ENCODE measurements around the gene PROSER2.

Gene PROSER2, protein sequence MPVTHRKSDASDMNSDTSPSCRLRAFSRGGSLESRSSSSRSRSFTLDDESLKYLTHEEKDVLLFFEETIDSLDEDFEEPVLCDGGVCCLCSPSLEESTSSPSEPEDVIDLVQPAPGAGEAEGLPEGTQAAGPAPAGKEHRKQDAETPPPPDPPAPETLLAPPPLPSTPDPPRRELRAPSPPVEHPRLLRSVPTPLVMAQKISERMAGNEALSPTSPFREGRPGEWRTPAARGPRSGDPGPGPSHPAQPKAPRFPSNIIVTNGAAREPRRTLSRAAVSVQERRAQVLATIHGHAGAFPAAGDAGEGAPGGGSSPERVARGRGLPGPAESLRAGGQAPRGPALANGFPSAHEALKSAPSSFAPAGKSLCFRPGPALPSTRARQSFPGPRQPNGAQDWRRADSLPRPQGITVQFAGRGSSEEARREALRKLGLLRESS

DNA sequence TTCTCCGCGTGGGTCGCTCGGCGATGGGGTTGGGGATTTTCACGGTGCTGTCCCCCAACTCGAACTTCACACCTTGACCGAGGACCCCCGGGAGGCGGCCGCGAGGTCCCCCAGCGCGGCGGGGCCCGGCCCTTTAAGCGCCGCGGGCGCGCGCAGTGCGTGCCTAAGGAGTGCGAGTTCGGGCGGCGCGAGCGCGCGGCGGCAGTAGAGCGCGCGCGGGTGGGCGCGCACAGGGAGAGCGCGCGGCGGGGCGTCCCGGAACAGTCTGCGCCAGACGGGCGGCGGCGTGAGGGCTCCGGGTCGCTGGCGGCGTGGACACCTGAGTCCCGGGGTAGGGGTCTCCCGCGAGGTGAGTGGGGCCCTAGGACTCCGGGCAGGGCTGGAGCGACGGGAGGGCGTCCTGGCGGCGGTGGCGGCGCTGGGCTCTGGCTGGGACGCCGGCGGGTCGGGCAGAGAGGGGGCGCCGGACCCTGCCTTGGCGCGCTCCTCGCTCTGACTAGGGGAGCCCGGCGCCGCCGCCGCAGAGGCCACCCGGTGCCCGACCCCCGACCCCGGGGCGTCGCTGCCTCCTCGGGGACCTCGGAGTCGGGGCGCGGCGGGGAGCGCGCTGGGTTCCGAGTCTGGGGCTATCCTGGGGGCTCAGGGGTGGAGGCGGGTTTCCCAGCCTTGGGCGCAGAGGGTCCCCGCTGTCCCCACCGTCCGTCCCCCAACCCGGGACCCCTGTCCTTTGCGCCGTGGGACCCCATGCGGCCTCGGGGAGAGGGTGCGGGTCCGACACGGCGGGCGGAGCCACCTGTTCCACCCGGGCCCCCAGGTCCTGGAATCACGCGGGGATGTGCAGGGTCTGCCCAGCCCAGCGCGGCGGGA, at the start of gene PROSER2:
Gene PROSER2, plus strand, starts transcription at position 235 of the 867 bp plus-strand sequence. CDS start 28,722 bp downstream, outside the sequence.
- DNase-seq (ENCODE audit: low read depth in 2 of 2) = no peak

DNA sequence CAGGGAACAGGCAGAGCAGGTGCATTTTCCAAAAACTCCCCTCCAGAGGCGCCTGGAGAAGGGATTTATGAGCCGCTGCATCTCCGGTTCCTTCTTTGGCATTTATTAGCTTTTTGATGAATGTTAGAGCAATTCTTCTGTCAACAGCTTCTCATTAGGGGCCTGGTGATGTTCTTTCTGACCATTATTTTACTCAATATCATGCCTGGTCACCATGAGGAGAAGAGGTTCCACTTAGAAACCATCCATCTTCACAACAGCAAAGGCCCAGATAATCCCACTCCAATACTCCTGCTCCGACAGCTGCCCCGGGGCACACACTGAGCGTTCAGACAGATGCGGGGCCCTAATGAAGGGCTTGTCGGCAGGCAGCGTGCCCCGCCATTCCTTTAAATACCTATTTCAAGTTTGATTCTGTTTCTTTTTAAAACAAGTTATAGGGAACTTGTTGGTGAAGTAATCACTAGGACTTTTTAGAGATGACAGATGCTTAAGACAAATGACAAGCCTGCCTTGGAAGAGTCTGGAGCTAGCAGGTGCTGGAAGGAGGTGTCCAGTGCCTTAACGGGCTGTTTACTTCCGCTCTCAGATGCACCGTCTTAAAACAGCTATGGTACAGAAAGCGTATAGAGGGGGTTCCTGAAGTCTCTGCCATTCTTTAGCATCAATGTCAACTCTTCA, 49.3 kb upstream of the PROSER2 start:
- DNase-seq (ENCODE audit: low read depth in 2 of 2) = no peak

DNA sequence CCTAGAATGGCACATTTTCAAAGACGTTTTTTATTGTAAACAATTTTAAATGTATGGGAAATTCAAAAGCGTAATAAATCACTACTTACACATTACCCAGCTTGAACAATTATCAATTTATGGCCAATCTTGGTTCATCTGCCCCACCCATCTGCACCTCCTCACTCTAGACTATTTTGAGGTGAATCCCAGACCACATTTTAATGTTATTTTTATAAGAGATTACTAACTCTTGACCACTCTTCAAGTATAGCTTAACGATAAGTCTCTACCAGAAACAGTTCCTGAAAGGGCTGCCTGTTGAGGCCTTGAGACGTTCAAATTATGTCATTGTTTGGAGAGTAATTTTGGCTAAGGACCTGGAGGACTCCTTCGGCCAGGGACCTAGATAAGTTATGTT, 47.7 kb upstream of the PROSER2 start:
- no peak for DNase-seq (ENCODE audit: low read depth in 2 of 2)

DNA sequence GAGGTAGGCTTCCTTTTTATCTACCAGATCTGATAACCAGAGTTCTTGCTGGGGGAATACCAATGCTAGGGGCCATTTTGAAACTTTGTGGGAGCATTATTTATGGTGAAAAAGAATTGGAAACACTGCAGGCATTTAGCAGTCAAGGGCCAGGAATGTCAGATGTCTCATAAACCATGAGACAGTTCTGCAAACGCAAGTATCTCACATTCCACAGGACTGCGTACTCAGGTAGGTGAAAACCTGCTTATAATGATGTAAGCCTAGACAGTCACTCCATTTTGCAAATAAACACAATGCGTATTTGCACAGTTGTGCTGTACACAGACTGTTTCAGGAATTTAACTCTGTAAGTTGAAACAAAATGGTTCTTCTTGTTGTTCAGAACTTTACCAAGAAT, 47.1 kb upstream of the PROSER2 start:
- DNase-seq (ENCODE audit: low read depth in 2 of 2) = no peak

DNA sequence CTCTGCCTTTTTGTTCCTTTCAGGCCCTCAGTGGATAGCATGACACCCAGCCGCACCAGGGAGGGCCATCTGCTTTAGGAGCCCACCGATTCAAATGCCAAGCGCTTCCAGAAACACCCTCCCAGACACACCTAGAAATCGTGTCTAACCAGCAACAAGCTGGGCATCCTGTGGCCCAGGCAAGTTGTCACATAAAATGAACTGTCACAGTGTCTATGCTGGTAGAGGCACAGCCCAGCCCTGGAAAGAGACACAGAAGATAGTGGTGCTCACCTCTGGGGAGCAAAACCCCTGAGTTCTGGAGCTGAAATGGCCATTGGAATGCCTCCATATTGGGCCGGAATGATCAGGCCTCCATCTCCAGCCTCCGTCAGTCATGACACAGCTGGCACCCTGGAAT, 42.0 kb upstream of the PROSER2 start:
- DNase-seq (ENCODE audit: low read depth in 2 of 2) = no peak

DNA sequence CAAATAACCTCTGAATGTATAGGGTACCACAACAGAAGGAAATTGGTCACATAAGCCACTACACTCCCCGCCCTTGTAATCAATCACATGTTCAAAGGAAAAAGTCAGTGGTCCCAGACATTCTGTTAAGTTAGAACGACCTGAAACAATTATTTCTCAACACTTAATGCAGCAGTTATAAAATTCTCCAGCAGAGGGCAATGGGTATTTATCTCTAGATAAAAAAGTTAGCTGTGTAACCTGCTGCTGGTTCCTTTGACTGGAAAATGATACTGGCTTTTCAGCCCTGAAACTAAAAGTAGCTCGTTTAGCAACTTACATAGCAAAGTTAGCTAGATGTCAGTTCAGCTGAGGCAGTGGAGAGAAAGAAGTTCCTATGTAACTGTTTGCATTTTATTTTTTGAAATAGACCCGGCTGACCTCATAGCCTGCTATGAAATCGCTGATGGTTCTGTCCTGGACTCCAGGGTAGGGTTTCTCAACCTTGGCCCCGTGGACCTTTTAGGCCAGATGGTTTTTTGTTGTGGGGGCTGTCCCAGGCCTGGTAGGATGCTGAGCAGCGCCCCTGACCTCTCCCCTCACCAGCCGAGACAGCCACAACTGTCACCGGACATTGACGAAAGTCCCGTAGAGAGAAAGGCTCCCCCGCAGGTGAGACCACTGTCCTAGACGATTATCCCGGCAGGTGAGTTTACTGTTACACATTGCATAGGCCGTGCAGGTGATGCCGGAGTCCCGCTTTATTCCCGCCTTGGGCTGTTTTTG, 40.2 kb upstream of the PROSER2 start:
- DNase-seq (ENCODE audit: low read depth in 2 of 2) = no peak

DNA sequence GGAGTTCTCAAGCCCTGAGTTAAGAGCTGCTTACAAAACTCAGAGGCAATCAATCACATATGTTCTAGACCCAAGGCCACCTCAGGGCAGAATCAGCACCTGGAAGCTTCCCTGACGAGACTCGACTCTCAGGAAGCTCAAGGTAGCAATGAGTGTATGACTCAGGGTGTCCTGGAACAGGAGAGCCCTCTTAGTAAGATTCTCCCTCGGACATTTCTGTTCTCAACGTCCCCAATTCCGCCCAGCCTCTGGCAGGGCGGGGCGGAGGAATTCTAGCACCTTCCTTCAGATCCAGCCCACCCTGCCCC, 39.6 kb upstream of the PROSER2 start:
- DNase-seq (ENCODE audit: low read depth in 2 of 2) = no peak

DNA sequence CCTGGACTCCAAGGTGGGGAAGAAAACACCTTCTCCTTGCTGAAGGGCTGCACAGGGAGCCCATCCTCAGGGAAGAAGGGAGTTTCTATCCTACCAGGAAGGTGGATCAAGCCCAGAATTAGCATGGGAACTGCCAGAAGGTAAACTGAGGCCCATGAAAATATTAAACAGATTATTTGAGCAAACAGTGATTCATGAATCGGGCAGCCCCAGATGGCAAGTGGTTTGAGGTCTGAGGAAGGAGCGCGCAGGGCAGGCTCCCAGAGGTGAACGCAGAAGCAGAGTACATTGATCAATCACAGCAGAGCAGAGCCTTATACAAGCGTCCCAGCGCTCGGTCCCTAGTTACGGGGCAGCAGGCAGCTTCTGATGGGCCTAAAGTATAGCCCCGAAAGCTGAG, 35.8 kb upstream of the PROSER2 start:
- DNase-seq (ENCODE audit: low read depth in 2 of 2) = no peak

DNA sequence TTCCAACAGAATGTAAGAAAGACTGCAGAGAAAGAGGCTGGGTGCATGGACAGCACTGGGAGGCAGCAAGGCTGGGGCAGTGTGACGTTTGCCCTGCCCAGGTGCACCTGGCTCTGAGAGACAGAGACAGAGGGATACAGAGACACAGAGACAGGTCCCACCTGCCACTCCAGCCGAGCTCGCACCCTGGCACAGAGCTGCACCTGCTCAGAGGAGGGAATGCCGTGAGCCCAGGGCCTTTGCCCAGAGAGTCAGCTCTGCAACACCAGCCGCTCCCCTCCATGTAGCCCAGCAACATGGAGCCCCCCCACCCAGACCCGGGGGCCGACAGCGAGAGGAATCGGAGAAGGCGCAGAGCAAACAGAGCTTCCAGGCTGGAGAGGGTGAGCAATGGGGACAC, 35.3 kb upstream of the PROSER2 start:
- no peak for DNase-seq (ENCODE audit: low read depth in 2 of 2)

DNA sequence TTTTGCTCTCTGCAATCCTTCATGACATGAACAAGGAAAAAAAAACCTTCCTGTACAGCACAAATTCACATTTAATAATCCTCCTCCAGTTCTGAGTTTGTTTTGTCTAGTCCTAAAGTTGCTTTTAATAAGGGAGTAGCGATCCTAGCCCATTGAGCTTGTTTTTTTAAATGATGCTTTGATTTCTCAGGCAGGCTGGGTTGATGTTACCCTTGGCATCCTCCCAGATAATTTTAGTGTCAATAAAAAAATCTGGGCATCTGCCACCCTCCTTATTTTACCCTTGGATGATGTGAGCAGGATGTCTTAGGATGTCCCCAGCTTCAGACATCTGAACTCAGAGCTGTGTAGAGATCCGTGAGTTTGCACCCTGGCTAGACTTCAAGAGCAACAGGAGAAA, 33.9 kb upstream of the PROSER2 start:
- no peak for DNase-seq (ENCODE audit: low read depth in 2 of 2)

DNA sequence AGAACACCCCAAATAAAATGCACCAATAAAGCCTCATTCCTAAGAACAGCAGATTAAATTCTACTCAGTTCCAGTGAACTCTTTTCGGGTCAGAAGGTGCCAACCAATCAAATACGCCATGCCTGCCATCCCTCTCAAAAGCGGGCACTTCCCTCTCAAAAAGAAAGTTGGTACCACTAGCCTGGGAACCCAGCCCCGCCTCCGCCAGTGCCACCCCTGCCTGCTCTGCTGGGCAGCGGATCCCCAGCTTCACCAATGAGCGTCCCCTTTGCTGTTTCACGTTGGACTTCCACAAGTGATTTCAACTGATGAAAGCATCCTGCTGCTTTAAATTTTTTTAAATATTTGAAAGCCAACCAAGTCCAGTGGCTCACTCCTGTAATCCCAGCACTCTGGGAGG, 33.2 kb upstream of the PROSER2 start:
- no peak for DNase-seq (ENCODE audit: low read depth in 2 of 2)

DNA sequence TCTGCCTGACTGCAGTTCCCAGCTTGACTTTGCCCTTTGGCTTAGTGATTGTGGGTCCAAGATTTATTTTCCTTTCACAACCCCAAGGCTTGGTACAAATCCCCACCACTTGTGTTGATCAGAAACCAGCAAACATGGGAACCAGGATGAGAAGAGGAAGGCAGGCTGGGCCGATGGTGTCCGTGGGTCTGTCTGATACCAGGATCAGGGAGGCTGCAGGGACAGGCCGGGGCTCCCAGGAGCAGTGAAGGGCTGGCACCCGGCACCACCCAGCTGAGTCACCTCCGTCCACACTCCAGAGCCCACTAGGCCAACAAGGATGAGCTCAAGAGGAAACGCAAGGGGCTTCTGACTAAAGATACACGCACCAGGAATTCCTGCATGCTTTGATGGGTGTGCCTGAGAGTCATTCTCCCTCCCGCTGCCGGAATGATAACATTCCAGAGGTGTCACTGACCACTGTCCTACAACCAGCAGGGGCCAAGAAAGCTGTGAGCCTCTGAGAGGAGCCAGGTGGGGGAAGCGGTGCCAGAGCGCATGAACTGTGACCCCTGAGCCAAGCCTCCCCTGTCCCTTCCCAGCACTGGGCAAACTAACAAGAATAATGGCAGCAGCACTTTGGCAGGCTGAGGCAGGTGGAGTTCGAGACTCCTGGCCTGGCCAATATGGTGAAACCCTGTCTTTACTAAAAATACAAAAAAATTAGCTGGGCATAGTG, 29.2 kb upstream of the PROSER2 start:
- DNase-seq (ENCODE audit: low read depth in 2 of 2) = no peak

DNA sequence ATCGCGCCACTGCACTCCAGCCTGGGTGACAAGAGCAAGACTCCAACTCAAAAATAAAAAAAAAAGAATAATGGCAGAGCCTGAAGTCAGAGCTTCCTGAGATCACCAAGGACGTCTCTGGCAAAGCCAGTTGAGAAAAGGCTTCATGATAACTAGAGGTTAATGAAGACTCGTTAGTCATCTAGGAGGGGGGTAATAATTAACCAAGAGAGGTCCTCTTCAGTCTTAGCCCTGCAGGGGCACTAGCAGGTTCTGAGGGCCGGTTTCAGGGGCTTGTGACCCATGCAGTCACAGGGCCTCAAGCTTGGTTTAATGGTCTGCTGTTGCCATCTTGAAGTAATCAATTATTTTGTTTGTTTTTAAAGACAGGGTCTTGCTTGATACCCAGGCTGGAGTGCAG, 28.6 kb upstream of the PROSER2 start:
- no peak for DNase-seq (ENCODE audit: low read depth in 2 of 2)

DNA sequence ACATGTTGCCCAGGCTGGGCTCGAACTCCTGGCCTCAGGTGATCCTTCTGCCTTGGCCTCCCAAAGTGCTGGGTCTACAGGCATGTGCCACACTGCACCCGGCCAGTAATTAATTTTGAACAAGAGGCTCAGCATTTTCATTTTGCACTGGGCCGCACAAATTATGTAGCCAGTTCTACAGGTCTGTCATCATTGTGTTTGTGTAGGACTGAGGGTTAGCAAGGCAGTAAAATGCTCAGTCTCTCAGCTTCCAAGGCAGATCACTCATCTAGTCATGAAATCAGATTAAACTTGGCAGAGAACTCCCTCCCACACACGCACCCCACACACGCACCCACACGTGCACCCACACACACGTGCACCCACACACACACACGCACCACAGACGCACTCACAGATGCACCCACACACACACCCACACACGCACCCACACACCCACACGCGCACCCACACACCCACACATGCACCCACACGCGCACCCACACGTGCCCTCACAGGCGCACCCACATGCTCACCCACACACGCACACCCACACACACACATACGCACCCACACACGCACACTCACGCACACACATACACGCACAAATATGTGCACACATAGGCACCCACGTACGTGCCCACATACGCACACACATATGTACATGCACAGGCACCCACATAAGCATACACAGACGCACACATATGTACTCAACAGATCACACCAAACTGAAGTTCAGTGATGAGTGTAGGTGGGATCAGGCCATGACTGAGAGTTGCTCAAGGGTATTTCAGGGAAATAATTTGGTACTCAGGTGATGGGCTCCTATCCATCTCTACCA, 27.8 kb upstream of the PROSER2 start:
- no peak for DNase-seq (ENCODE audit: low read depth in 2 of 2)

DNA sequence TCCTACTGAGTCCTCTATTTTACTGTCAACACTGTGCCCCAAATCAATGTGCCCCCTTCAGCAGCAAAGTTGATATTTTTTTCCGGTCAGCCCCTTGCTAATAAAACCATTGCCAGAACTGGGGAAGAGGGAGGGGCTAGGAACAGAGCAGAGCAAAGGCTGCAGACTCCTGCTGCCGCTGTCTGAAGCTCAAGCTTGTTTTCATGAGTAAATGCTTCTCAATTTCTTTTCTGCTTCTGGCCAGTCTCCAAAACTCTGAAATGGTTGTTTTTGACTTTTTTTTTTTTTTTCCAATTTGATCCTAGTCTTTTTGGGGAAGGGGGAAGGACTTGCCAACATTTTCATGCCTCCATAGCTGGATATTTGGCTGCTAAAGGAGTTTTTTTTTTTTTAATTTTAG, 26.7 kb upstream of the PROSER2 start:
- DNase-seq (ENCODE audit: low read depth in 2 of 2) = no peak

DNA sequence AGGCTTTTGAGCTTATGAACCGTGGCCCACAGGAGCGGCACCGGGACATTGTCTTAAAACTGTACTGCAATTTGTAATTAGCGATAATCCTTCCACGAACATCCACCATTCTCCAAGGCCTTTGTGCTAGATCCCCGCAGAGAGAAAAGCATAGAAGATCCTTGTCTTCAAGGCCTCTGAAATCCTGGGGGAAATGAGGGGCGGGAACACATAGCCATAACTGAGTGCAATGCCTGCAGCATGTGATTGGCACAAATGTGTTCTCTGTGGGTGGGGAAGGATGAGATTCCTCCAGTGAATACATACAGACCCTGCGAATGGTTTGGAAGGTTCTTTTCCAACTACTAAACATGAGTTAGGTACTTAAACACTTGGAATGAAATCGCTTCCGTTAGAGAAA, 25.9 kb upstream of the PROSER2 start:
- DNase-seq (ENCODE audit: low read depth in 2 of 2) = no peak

DNA sequence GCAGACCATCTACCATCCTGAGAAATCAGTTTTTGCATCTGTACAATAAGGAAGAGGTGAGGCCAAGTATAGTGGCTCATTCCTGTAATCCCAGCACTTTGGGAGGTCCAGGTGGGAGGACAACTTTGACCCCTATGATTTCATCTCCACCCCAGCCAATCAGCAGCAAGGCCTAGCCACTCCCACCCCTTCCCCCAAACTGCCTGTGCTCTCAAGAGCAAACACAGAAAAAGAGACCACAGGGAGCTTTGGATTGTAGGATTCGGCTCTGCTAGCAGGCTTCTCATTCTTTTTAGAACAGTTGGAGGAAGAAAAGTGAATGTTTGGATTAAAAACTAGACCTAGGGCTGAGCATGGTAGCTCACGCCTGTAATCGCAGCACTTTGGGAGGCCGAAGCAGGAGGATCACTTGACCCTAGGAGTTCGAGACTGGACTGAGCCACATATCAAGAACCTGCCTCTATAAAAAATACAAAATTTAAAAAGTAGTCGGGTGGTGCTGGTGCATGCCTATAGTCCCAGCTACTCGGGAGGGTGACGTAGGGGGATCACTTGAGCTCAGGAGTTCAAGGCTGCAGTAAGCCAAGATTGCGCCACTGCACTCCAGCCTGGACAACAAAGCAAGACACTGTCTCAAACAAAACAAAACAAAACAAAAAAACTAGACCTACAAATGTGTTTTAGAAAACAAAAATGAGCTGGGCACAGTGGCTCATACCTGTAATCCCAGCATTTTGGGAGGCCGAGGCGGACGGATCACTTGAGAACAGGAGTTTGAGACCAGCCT, 25.1 kb upstream of the PROSER2 start:
- no peak for DNase-seq (ENCODE audit: low read depth in 2 of 2)

DNA sequence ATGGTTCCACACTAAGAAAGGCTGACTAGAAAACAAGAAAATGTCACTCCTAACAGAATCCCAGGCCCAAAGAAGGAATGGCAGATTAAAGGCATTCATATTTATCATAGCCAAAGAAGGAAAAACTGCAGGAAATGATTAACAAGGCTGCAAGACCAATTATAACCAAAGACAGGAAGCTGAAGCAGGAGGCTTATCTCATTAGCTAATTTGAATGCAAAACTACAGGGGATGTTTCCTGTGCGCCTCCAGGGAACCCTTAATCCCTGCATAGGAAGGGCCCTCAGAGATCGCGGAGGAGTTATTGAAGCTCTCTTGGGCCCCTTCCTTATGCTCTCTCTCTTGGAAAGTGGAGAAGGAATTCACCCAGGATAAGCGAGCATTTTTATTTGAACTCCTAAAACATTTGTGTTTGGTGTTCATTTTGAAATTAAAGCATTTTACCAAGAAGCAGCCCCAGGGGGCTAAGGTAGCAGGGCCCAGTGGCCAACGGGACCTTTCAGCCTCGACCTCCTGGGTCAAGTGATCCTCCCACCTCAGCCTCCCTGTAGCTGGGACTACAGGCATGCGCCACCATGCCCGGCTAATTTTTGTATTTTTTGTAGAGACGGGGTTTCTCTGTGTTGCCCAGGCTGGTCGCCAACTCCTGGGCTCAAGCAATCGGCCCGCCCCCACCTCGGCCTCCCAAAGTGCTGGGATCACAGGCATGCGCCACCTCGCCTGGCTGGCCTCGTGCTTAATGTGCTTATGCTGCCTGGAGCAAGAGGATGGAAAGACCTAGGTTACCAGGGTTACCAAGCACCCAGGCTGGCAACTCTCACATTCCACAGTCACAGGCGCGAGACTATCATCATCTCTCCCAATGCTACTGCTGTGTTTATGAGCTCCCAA, 24.1 kb upstream of the PROSER2 start:
- no peak for DNase-seq (ENCODE audit: low read depth in 2 of 2)

DNA sequence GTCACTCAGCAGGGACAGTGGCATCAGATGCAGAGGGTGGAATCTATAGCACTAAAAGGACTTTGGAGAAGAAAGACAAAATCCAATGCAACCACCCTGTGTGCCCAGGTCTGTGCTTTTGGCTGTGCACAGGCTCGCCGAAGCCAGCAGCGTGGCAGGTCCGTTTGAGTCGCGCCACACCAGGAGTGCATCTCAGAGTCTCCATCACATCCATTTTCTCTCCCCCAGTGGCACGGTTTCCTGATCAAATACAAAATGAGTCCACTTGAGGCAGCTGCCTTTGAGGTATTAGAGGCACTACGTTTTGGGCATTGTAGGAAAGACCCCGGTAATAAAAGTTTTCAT, 23.4 kb upstream of the PROSER2 start:
- DNase-seq (ENCODE audit: low read depth in 2 of 2) = no peak

Data from stimulated activated CD8-positive, alpha-beta memory T cell treated with anti-CD3 and anti-CD28 coated beads, Interleukin-15, amount 100 ng/mL, for 4 hours (primary cell).